Measurements from ENCODE around the gene HSD17B3.
"Not testable (repeated sequence)": the region's sequence is repeated elsewhere in the genome, so short reads cannot be mapped to it uniquely, and the experiment has no call there.

The HSD17B3 gene

GRCh38 chr9:96242811-96243210, 59.2 kb downstream of the HSD17B3 start:
- no peak overlapping the region for H3K18ac ChIP-seq (ENCODE audit: low read length)
- DNase-seq (ENCODE audit: low spot score): no peak
- H3K4me3 ChIP-seq (ENCODE audit: low read length in 2 of 2): no peak overlapping the region
- no peaks in the 10 kb centered on the region for H3K79me1 ChIP-seq (ENCODE audit: low read depth, low read length)
- no CpG with 5 or more reads among the region's 4 CpGs for WGBS, 2 donors (ENCODE audit: extremely low coverage in 2 of 2, insufficient read length in 2 of 2, insufficient replicate concordance in 1 of 2)
- no peak overlapping the region for H2AK5ac ChIP-seq (ENCODE audit: low read depth, low read length)
- H2BK120ac ChIP-seq (ENCODE audit: low read depth, low read length): no peak overlapping the region
- H2AFZ ChIP-seq (ENCODE audit: low read length): peak overlapping the region; percentile 79
- H2BK15ac ChIP-seq (ENCODE audit: low read length): no peak overlapping the region
- H3K27me3 ChIP-seq (ENCODE audit: control insufficient read depth in 3 of 3, insufficient read depth in 3 of 3, low read depth in 1 of 3, low read length in 3 of 3): no peaks in the 10 kb centered on the region
- no peaks in the 10 kb centered on the region for H3K9me3 ChIP-seq (replicated peaks in 1 of 2; ENCODE audit: control insufficient read depth in 2 of 2, insufficient read depth in 1 of 2, low read depth in 1 of 2, low read length in 2 of 2)
- H2BK5ac ChIP-seq (ENCODE audit: low read length): no peak overlapping the region
- no peak overlapping the region for H3K14ac ChIP-seq (ENCODE audit: low read length)
- H3K4ac ChIP-seq (ENCODE audit: low read length): no peak overlapping the region
- H4K8ac ChIP-seq (ENCODE audit: low read depth, low read length): no peak overlapping the region
- H3K9ac ChIP-seq (ENCODE audit: low read depth, low read length, poor library complexity): no peak overlapping the region
- H4K91ac ChIP-seq (ENCODE audit: low read depth, low read length, poor library complexity): no peak overlapping the region
- no peak overlapping the region for H2BK12ac ChIP-seq (ENCODE audit: low read length)
- no peaks in the 10 kb centered on the region for H3K36me3 ChIP-seq (replicated peaks in 1 of 2; ENCODE audit: control insufficient read depth in 2 of 2, insufficient read depth in 2 of 2, low read length in 2 of 2)
- peaks cover 0 to 7% of the 10 kb centered on the region in 2 donors for H3K4me1 ChIP-seq (ENCODE audit: control insufficient read depth in 2 of 2, insufficient read depth in 1 of 2, low read depth in 1 of 2, low read length in 2 of 2)
- H3K27ac ChIP-seq (replicated peaks; ENCODE audit: low read length): no peak overlapping the region
- H3K23ac ChIP-seq (ENCODE audit: low read depth, low read length, poor library complexity): no peak overlapping the region
- no peak overlapping the region for H3K4me2 ChIP-seq (ENCODE audit: insufficient read depth, low read length, poor library complexity, severe bottlenecking)

DNA sequence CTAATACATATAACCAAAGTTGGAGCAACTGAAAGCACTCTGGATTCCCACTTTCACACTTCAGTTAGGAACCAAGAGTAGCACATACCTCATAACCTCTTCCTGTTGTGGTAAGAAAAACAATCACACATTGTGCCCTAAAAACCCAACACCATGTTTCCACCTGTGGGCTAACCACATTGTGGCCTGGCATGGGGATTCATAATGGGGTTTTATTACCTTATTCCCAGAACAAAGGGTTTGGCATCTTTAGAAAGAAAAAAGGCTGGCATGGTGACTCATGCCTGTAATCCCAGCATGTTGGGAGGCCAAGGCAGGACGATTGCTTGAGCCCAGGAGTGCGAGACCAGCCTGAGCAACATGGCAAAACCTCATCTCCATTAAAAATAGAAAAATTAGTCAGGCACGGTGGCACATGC, 60.6 kb downstream of the HSD17B3 start:
- H3K9ac ChIP-seq (ENCODE audit: low read depth, low read length, poor library complexity): no peak overlapping the region

DNA sequence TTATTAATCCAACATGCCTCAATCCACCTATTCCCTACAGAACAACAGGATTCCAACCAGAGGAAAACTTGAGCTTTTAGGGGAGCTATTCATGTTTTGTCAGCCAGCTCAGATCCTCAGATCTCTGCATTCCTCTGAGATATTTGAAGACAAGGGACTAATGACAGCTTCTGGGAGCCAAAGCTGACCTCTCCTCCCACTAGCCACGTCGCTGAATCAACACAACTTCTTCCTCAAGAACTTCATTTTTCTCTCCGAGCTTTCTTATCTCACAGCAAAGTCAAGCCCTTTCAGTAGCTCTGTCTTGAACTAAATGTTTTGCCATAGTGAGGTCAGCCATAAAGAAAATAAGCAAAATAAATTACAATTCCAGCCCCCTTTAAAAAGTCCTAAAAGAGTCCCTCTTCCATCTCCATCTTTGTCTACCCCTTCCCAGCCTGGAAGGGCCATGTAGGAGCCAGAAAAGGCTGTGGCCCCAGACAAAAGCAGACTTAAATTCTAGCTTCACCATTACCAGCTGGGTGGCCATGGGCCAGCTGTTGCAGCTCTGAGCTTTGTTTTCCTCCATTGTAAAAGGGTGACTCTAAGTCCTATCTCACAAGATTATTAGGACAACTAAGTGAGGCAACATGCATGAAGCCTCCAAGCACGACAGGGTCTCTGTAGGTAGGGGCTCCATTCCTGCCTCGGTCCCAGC, 65.0 kb downstream of the HSD17B3 start:
- no peak overlapping the region for H4K91ac ChIP-seq (ENCODE audit: low read depth, low read length, poor library complexity)
- no peak overlapping the region for H3K27ac ChIP-seq (replicated peaks; ENCODE audit: low read length)

More for the DNA sequence above, 60.6 kb downstream of the HSD17B3 start:
- no peak overlapping the region for H2AK5ac ChIP-seq (ENCODE audit: low read depth, low read length)
- no peaks in the 10 kb centered on the region for H3K9me3 ChIP-seq (replicated peaks in 1 of 2; ENCODE audit: control insufficient read depth in 2 of 2, insufficient read depth in 1 of 2, low read depth in 1 of 2, low read length in 2 of 2)
- H3K4ac ChIP-seq (ENCODE audit: low read length): no peak overlapping the region
- no peak overlapping the region for H2BK5ac ChIP-seq (ENCODE audit: low read length)
- H3K23ac ChIP-seq (ENCODE audit: low read depth, low read length, poor library complexity): no peak overlapping the region
- H4K91ac ChIP-seq (ENCODE audit: low read depth, low read length, poor library complexity): no peak overlapping the region
- H3K14ac ChIP-seq (ENCODE audit: low read length): no peak overlapping the region
- H2BK120ac ChIP-seq (ENCODE audit: low read depth, low read length): no peak overlapping the region
- H2AFZ ChIP-seq (ENCODE audit: low read length): no peak overlapping the region
- no peaks in the 10 kb centered on the region for H3K36me3 ChIP-seq (replicated peaks in 1 of 2; ENCODE audit: control insufficient read depth in 2 of 2, insufficient read depth in 2 of 2, low read length in 2 of 2)
- no peak overlapping the region for H4K8ac ChIP-seq (ENCODE audit: low read depth, low read length)
- peaks cover 6 to 7% of the 10 kb centered on the region in 2 donors for H3K4me1 ChIP-seq (ENCODE audit: control insufficient read depth in 2 of 2, insufficient read depth in 1 of 2, low read depth in 1 of 2, low read length in 2 of 2)
- DNase-seq (ENCODE audit: low spot score): no peak
- H3K79me1 ChIP-seq (ENCODE audit: low read depth, low read length): no peaks in the 10 kb centered on the region
- peaks cover 0 to 5% (median 0%) of the 10 kb centered on the region in 3 experiments for H3K27me3 ChIP-seq (ENCODE audit: control insufficient read depth in 3 of 3, insufficient read depth in 3 of 3, low read depth in 1 of 3, low read length in 3 of 3)
- H3K18ac ChIP-seq (ENCODE audit: low read length): no peak overlapping the region
- no peak overlapping the region for H2BK15ac ChIP-seq (ENCODE audit: low read length)
- H3K4me3 ChIP-seq (ENCODE audit: low read length in 2 of 2): no peak overlapping the region
- H3K4me2 ChIP-seq (ENCODE audit: insufficient read depth, low read length, poor library complexity, severe bottlenecking): no peak overlapping the region
- no peak overlapping the region for H3K27ac ChIP-seq (replicated peaks; ENCODE audit: low read length)
- H2BK12ac ChIP-seq (ENCODE audit: low read length): no peak overlapping the region
- WGBS, 2 donors (ENCODE audit: extremely low coverage in 2 of 2, insufficient read length in 2 of 2, insufficient replicate concordance in 1 of 2): no CpG with 5 or more reads among the region's 3 CpGs

GRCh38 chr9:96236337-96236736, 65.6 kb downstream of the HSD17B3 start:
- not testable (repeated sequence) for H3K9ac ChIP-seq (ENCODE audit: low read depth, low read length, poor library complexity); H3K79me1 ChIP-seq (ENCODE audit: low read depth, low read length); H3K4me1 ChIP-seq (ENCODE audit: control insufficient read depth in 2 of 2, insufficient read depth in 1 of 2, low read depth in 1 of 2, low read length in 2 of 2); H2BK120ac ChIP-seq (ENCODE audit: low read depth, low read length); H2BK12ac ChIP-seq (ENCODE audit: low read length); H3K4me2 ChIP-seq (ENCODE audit: insufficient read depth, low read length, poor library complexity, severe bottlenecking); H3K27ac ChIP-seq (replicated peaks; ENCODE audit: low read length); H3K23ac ChIP-seq (ENCODE audit: low read depth, low read length, poor library complexity); H3K18ac ChIP-seq (ENCODE audit: low read length); H3K9me3 ChIP-seq (replicated peaks in 1 of 2; ENCODE audit: control insufficient read depth in 2 of 2, insufficient read depth in 1 of 2, low read depth in 1 of 2, low read length in 2 of 2); H3K14ac ChIP-seq (ENCODE audit: low read length); H3K4ac ChIP-seq (ENCODE audit: low read length); H4K8ac ChIP-seq (ENCODE audit: low read depth, low read length); H2AFZ ChIP-seq (ENCODE audit: low read length); H3K36me3 ChIP-seq (replicated peaks in 1 of 2; ENCODE audit: control insufficient read depth in 2 of 2, insufficient read depth in 2 of 2, low read length in 2 of 2); H2BK5ac ChIP-seq (ENCODE audit: low read length); DNase-seq (ENCODE audit: low spot score); H3K4me3 ChIP-seq (ENCODE audit: low read length in 2 of 2); H3K27me3 ChIP-seq (ENCODE audit: control insufficient read depth in 3 of 3, insufficient read depth in 3 of 3, low read depth in 1 of 3, low read length in 3 of 3); H2BK15ac ChIP-seq (ENCODE audit: low read length); H4K91ac ChIP-seq (ENCODE audit: low read depth, low read length, poor library complexity); H2AK5ac ChIP-seq (ENCODE audit: low read depth, low read length)
- no CpG with 5 or more reads among the region's 6 CpGs for WGBS, 2 donors (ENCODE audit: extremely low coverage in 2 of 2, insufficient read length in 2 of 2, insufficient replicate concordance in 1 of 2)

More for the DNA sequence above, 65.0 kb downstream of the HSD17B3 start:
- no peak overlapping the region for H3K4ac ChIP-seq (ENCODE audit: low read length)
- no peak overlapping the region for H3K9ac ChIP-seq (ENCODE audit: low read depth, low read length, poor library complexity)
- H3K4me2 ChIP-seq (ENCODE audit: insufficient read depth, low read length, poor library complexity, severe bottlenecking): no peak overlapping the region
- H3K27me3 ChIP-seq (ENCODE audit: control insufficient read depth in 3 of 3, insufficient read depth in 3 of 3, low read depth in 1 of 3, low read length in 3 of 3): peaks cover 0 to 5% (median 0%) of the 10 kb centered on the region in 3 experiments
- no peak overlapping the region for H3K4me3 ChIP-seq (ENCODE audit: low read length in 2 of 2)
- no peak overlapping the region for H2BK120ac ChIP-seq (ENCODE audit: low read depth, low read length)
- no peak for DNase-seq (ENCODE audit: low spot score)
- no peaks in the 10 kb centered on the region for H3K36me3 ChIP-seq (replicated peaks in 1 of 2; ENCODE audit: control insufficient read depth in 2 of 2, insufficient read depth in 2 of 2, low read length in 2 of 2)
- H3K14ac ChIP-seq (ENCODE audit: low read length): no peak overlapping the region
- H3K79me1 ChIP-seq (ENCODE audit: low read depth, low read length): no peaks in the 10 kb centered on the region
- H3K18ac ChIP-seq (ENCODE audit: low read length): no peak overlapping the region
- no CpG with 5 or more reads among the region's 5 CpGs for WGBS, 2 donors (ENCODE audit: extremely low coverage in 2 of 2, insufficient read length in 2 of 2, insufficient replicate concordance in 1 of 2)
- H3K9me3 ChIP-seq (replicated peaks in 1 of 2; ENCODE audit: control insufficient read depth in 2 of 2, insufficient read depth in 1 of 2, low read depth in 1 of 2, low read length in 2 of 2): no peaks in the 10 kb centered on the region
- no peak overlapping the region for H3K23ac ChIP-seq (ENCODE audit: low read depth, low read length, poor library complexity)
- peak overlapping the region; percentile 28 for H2AFZ ChIP-seq (ENCODE audit: low read length)
- no peak overlapping the region for H2AK5ac ChIP-seq (ENCODE audit: low read depth, low read length)
- no peak overlapping the region for H2BK5ac ChIP-seq (ENCODE audit: low read length)
- no peak overlapping the region for H4K8ac ChIP-seq (ENCODE audit: low read depth, low read length)
- H2BK12ac ChIP-seq (ENCODE audit: low read length): no peak overlapping the region
- peaks cover 0 to 6% of the 10 kb centered on the region in 2 donors for H3K4me1 ChIP-seq (ENCODE audit: control insufficient read depth in 2 of 2, insufficient read depth in 1 of 2, low read depth in 1 of 2, low read length in 2 of 2)
- no peak overlapping the region for H2BK15ac ChIP-seq (ENCODE audit: low read length)

All from neuronal stem cell (in vitro differentiated cells).